ENCODE results near the gene LRFN2.

The LRFN2 gene

DNA sequence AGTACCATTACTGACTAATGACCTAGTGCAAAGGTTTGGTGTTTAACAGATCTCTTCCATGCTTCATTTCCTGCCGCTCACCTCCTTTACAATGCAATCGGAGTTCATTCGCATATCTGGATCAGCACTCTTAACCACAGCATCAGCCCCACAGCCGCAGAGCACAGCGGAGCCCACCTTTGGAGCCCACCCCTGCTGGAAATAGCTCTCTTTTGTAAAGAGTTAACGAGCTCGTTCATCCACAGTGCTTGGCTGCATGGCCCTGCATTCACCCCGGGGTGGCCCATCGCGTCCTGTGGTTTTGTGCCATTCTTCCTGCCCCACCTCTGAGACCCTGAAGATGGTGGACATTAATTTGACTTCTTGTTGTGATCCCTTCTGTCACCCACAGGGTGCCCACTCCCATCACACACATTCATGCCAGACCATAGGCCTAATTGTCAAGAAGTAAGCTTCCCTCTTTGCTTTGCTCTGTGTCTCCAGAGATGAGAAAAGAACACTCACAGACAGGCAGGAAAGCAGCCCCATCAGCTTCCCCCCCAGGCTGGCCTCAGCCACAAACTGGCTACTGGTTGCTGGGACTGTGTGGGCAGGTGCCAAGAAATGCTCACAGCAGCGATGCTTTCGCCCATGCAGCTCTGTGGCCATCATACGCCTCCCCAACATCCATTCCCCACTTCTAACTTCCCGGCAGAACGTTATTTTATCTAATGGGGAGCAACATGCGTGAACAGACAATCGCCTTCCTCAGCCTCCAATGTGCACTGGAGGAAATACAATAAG, 167.0 kb downstream of the LRFN2 start:
- no peak overlapping the region for H3K4me3 ChIP-seq (replicated peaks; ENCODE audit: low read depth, low read length)
- TF ChIP-seq, protein P1, sequence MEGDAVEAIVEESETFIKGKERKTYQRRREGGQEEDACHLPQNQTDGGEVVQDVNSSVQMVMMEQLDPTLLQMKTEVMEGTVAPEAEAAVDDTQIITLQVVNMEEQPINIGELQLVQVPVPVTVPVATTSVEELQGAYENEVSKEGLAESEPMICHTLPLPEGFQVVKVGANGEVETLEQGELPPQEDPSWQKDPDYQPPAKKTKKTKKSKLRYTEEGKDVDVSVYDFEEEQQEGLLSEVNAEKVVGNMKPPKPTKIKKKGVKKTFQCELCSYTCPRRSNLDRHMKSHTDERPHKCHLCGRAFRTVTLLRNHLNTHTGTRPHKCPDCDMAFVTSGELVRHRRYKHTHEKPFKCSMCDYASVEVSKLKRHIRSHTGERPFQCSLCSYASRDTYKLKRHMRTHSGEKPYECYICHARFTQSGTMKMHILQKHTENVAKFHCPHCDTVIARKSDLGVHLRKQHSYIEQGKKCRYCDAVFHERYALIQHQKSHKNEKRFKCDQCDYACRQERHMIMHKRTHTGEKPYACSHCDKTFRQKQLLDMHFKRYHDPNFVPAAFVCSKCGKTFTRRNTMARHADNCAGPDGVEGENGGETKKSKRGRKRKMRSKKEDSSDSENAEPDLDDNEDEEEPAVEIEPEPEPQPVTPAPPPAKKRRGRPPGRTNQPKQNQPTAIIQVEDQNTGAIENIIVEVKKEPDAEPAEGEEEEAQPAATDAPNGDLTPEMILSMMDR (IDR thresholded peaks at IDR 0.05; ENCODE audit: low read length, missing control alignments), result no peak
- no peak for DNase-seq (ENCODE audit: low read depth)

DNA sequence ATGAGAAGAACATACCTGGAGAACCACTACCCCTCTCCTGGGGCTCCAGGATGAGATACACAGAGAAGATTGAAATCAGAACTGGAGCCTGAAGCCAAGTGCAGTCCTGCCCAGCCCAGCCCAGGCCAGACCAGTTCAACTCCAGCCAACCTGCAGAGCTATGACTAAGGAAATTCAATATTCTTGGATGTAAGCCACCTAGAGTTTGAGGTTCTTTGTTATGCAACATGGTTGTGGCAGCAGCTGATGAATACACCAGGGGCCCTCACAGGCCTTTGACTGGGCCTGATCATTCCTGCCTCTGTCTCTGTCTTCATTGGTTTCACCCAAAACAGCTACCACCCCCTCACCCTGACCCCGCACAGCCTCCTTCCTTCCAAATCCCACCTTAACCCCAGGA, 167.8 kb downstream of the LRFN2 start:
- H3K4me3 ChIP-seq (replicated peaks; ENCODE audit: low read depth, low read length), result no peak overlapping the region
- TF ChIP-seq, protein P1 (IDR thresholded peaks at IDR 0.05; ENCODE audit: low read length, missing control alignments), result no peak
- DNase-seq (ENCODE audit: low read depth), result peak; percentile 3

DNA sequence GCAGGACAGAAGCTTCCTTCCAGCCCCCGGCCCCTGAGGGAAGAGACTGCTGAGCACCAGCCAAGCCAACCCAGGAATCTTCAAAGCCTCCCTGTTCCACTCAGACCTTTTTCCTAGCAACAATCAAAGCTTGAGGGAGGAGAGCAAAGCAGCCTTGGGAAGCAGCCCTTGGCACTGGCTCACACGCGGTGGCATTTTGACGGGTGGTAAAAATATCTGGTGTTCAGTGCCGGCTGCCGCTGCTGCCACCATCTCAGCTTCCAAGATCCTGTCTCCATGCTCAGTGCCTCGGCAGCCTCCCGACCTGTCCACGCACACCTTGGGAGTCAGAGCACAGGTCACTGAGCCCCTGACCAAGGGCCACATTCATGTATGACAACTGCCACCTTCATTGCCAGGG, 170.1 kb downstream of the LRFN2 start:
- H3K4me3 ChIP-seq (replicated peaks; ENCODE audit: low read depth, low read length), result no peak overlapping the region
- DNase-seq (ENCODE audit: low read depth), result no peak
- TF ChIP-seq, protein P1 (IDR thresholded peaks at IDR 0.05; ENCODE audit: low read length, missing control alignments), result no peak

DNA sequence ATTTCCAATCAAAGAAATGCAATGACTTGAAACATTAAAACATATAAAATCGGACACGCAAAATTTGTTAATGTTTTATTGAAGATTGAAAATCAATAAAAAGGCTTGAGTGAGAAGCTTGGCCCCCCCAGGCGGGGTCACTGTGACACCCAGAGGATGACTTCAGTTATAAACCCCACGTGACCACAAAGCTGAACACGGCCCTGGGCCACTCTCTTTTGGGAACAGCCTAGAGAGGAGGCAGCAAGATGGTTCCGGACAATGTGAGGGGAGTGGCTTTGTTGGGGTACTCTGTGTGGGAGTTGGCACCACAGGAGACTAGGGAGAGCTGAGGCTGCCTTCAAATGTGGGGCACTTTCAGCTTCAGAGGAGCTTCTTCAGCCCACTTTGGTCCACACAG, 172.5 kb downstream of the LRFN2 start:
- no peak overlapping the region for H3K4me3 ChIP-seq (replicated peaks; ENCODE audit: low read depth, low read length)
- TF ChIP-seq, protein P1 (IDR thresholded peaks at IDR 0.05; ENCODE audit: low read length, missing control alignments), result no peak

DNA sequence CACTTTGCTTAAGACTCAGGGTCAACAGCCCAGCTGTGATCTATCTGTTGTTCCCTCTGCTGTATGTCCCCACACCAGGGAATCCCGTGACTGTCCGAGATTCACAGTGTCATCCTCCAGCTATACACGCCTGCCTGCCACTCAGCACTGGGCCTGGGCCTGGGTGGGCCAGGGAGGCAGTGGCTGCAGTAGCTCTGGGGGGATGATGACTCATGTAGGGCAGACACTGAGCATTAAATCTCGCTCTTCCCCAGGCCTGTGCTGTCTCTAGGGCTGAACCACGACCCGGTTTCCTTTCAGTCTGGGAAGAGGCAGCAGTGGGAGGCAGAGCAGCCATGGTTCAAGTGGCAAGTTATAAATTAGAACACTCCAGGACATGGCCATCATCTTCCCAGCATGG, 173.9 kb downstream of the LRFN2 start:
- no peak for DNase-seq (ENCODE audit: low read depth)
- H3K4me3 ChIP-seq (replicated peaks; ENCODE audit: low read depth, low read length), result no peak overlapping the region
- TF ChIP-seq, protein P1 (IDR thresholded peaks at IDR 0.05; ENCODE audit: low read length, missing control alignments), result no peak

More for the DNA sequence above, 172.5 kb downstream of the LRFN2 start:
- no peak for DNase-seq (ENCODE audit: low read depth)

DNA sequence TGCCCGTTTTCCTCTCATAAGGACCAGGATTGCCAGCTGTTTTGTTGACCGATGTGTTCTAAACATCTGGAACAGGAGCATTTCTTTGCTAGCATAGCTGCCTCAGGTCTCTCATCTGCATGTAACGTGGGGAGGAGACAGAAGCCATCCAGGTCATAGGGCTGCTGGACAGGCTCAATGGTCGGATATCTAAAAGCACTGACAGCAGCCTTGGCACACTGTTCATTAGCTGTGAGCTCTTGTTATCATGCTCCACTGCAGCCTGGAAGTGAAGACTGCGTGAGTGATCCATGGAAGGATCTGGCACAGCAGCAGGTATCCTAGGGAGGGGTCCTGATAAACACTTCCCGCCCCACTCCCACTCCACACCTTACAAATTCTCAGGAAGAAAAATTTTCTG, 175.3 kb downstream of the LRFN2 start:
- TF ChIP-seq, protein P1 (IDR thresholded peaks at IDR 0.05; ENCODE audit: low read length, missing control alignments), result no peak
- H3K4me3 ChIP-seq (replicated peaks; ENCODE audit: low read depth, low read length), result no peak overlapping the region
- DNase-seq (ENCODE audit: low read depth), result no peak

DNA sequence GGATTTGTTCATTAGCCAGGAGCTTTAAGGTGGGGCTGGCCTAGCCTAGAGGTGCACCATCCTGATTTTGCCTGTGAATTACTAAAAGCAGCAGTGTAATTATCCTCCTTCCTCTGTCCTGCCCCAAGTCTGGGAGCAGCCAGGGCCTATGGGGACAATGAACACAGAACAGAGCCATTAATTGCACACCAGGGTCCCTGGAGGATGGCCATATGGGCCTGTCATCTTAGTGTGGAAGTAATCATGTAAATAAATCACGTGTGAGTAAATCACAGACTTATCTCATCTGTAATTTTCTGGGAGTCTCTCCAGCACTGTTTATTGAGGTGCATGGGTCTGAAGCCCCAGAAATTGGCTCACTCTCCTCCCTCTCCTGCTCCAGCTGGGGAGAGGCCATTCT, 176.3 kb downstream of the LRFN2 start:
- TF ChIP-seq, protein P1 (IDR thresholded peaks at IDR 0.05; ENCODE audit: low read length, missing control alignments), result no peak
- no peak overlapping the region for H3K4me3 ChIP-seq (replicated peaks; ENCODE audit: low read depth, low read length)
- no peak for DNase-seq (ENCODE audit: low read depth)

All from fibroblast of pulmonary artery (primary cell).